Stimulated activated CD4-positive, alpha-beta T cell treated with anti-CD3 and anti-CD28 coated beads, Interleukin-15, amount 100 ng/mL, for 24 hours (primary cell): ENCODE measurements around the gene LGALS12.
A peak's percentile ranks its signal among the peaks of the same experiment; 100 is the strongest.

Experiments used
- DNase-seq: peaks from one replicate; pipeline ENCODE4 v3.0.0-alpha.2; 2020

Gene LGALS12

GRCh38 chr11:63564056-63564774 is 58.3 kb downstream of the LGALS12 start:
- DNase-seq = peak; percentile 29

- DNase-seq = no peak
Measured at GRCh38 chr11:63564784-63565350, 59.0 kb downstream of the LGALS12 start.
